Uterus (tissue), 4 donors: Measurements from ENCODE around the gene CHD3. TPM values are rescaled to one million over a fixed set of nuclear protein-coding genes. Genes with fewer than 3 reads are reported as not detected.

Experiments
- DNase-seq, 2 donors: peaks; one replicate each; pipeline ENCODE4 v3.0.0-alpha.2; 2019 to 2020
- H3K27ac ChIP-seq, 2 donors: fragments of 200-600 bp; sonication (generic); 1 replicate in 1 of 2; 2 replicates in 1 of 2; pipeline ENCODE4 v1.5.1; 2016 to 2018
- H3K27me3 ChIP-seq, 2 donors: fragments of 200-600 bp; sonication (generic); one replicate each; pipeline ENCODE4 v1.5.1; 2018 to 2019; ENCODE audit warnings: control low read depth in 1 of 2
- H3K36me3 ChIP-seq, 2 donors: fragments of 200-600 bp; sonication (generic); one replicate each; pipeline ENCODE4 v1.5.1; 2019; ENCODE audit warnings: control low read depth in 1 of 2
- H3K4me1 ChIP-seq, 2 donors: fragments of 200-600 bp; sonication (generic); one replicate each; pipeline ENCODE4 v1.5.1; 2018 to 2019; ENCODE audit warnings: control low read depth in 1 of 2
- H3K4me3 ChIP-seq, 2 donors: fragments of 200-600 bp; sonication (generic); 1 replicate in 1 of 2; 2 replicates in 1 of 2; pipeline ENCODE4 v1.5.1; 2018 to 2019; ENCODE audit warnings: mild to moderate bottlenecking in 1 of 2
- H3K9me3 ChIP-seq, 2 donors: fragments of 200-600 bp; sonication (generic); one replicate each; pipeline ENCODE4 v1.5.1; 2019; ENCODE audit warnings: control low read depth in 1 of 2
- POLR2A ChIP-seq, 2 donors: fragments of 450-650 bp; IDR thresholded peaks; one replicate each; pipeline ENCODE4 v1.6.1; 2016; ENCODE audit warnings: antibody characterized with exemption in 2 of 2, mild to moderate bottlenecking in 1 of 2, moderate library complexity in 1 of 2
- intact Hi-C: fragments of 100-400 bp; cut with DNase I; formaldehyde crosslinking; loops from one replicate; pipeline ENCODE4 v1.15.1; 2023; ENCODE audit warnings: low total_unique reads
- total RNA-seq, 4 donors: library from RNA; depleted of rRNA in 3 of 4; stranded (reverse); fragments of >200 nt in 3 of 4; gene quantifications; one replicate each; pipeline versions ENCODE4 v1.1.0 to v1.2.4, GENCODE V29; 2014 to 2023
- TF ChIP-seq, protein P1 (sequence below), 4 experiments: fragments of 200-600 bp in 2 of 4; fragments of 450-650 bp in 2 of 4; sonication (generic) in 2 of 4; IDR thresholded peaks; one replicate each; pipeline ENCODE4 v1.5.1; 2016 to 2019; ENCODE audit warnings: antibody characterized with exemption in 4 of 4, mild to moderate bottlenecking in 2 of 4, moderate library complexity in 1 of 4
- donor health status: DM: yes; HTN: yes; CAD: no.

CHD3 gene
- total RNA-seq, 4 donors from 2014 or later: 81.0 to 165 (median 133) TPM

DNA sequence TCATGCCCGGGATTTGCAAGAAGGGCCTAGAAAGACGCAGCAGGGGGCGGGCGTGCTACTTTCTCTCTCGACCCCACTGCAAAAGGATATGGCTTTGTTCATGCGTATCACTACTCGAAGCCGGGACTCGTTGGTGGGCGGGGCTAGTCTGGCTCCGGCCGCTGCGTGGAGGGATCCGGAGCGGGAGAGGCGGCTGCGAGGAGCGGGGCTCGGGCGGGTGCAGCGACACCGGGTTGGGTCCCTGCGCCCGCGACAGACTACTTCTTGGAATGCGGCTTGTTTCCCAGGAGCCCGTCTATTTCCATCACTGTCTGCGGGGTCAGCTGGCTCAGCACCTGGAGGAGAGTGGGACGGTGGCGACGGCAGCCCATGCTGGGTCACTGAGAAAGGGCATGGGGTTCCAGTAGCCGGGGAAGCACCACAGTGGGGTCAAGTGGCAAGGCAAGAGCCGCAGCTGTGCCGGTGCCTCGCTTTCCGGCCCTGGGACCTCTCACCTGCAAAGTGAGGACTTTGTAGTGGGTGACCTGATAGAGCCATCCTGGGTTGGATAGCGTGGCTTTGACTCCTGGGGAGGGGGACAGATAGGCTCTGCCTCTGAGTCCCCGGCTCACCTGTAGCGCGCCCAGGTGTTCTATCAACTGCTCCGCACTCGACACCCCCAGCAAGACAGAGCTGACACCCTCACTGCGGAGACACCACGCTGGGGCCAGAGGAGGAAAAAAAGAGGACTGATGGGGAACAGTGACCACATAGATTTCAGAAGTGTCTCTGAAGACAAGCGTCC, 34.4 kb downstream of the CHD3 start:
- peak; percentile 89 to 90 for DNase-seq
- H3K27ac ChIP-seq: peak overlapping the region; percentile 78 to 82
- peak; percentile 62 to 67 for TF ChIP-seq POLR2A (IDR thresholded peaks at IDR 0.05)
- TF ChIP-seq, protein P1, sequence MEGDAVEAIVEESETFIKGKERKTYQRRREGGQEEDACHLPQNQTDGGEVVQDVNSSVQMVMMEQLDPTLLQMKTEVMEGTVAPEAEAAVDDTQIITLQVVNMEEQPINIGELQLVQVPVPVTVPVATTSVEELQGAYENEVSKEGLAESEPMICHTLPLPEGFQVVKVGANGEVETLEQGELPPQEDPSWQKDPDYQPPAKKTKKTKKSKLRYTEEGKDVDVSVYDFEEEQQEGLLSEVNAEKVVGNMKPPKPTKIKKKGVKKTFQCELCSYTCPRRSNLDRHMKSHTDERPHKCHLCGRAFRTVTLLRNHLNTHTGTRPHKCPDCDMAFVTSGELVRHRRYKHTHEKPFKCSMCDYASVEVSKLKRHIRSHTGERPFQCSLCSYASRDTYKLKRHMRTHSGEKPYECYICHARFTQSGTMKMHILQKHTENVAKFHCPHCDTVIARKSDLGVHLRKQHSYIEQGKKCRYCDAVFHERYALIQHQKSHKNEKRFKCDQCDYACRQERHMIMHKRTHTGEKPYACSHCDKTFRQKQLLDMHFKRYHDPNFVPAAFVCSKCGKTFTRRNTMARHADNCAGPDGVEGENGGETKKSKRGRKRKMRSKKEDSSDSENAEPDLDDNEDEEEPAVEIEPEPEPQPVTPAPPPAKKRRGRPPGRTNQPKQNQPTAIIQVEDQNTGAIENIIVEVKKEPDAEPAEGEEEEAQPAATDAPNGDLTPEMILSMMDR (IDR thresholded peaks at IDR 0.05): peak in 1 of 4 experiments; percentile 13
- no peaks in the 10 kb centered on the region for H3K9me3 ChIP-seq
- H3K27me3 ChIP-seq: no peaks in the 10 kb centered on the region
- peak overlapping the region; percentile 19 to 39 for H3K4me3 ChIP-seq
- intact Hi-C loops: no loop called here
- H3K36me3 ChIP-seq: no peaks in the 10 kb centered on the region
- no peaks in the 10 kb centered on the region for H3K4me1 ChIP-seq

- Histone ChIP-seq H3K4me1 (peaks cover 0 to 6% of the 10 kb centered on the region in 2 donors), H3K4me3 (no peak overlapping the region), H3K27ac (no peak overlapping the region), H3K36me3 (no peaks in the 10 kb centered on the region), H3K9me3 (no peaks in the 10 kb centered on the region), H3K27me3 (no peaks in the 10 kb centered on the region)
- DNase-seq: no peak
- intact Hi-C loops: no loop called here
- no peak for TF ChIP-seq POLR2A (IDR thresholded peaks at IDR 0.05)
- TF ChIP-seq, protein P1 (IDR thresholded peaks at IDR 0.05): no peak
Observed at GRCh38 chr17:7927596-7927995, 39.0 kb downstream of the CHD3 start.

GRCh38 chr17:7929158-7930023, 40.8 kb downstream of the CHD3 start, which contains the start of gene KCNAB3:
Gene KCNAB3, minus strand, starts transcription at chr17:7929856. Its CDS starts 421 bp downstream, at chr17:7929435.
- Histone ChIP-seq H3K4me1 (peaks cover 0 to 17% of the 10 kb centered on the region in 2 donors), H3K4me3 (peak within 1 kb of the TSS; percentile 33 to 39), H3K27me3 (no peaks in the 10 kb centered on the region), H3K36me3 (no peaks in the 10 kb centered on the region), H3K27ac (peak within 1 kb of the TSS; percentile 18 to 68), H3K9me3 (no peaks in the 10 kb centered on the region)
- intact Hi-C loops: no loop called here
- peak in 1 of 2 donors; percentile 44 for TF ChIP-seq POLR2A (IDR thresholded peaks at IDR 0.05)
- TF ChIP-seq, protein P1 (IDR thresholded peaks at IDR 0.05): no peak
- peak; percentile 71 to 82 for DNase-seq

- Histone ChIP-seq H3K27ac (peak overlapping the region; percentile 61 to 83), H3K36me3 (no peaks in the 10 kb centered on the region)
- intact Hi-C loops: no loop called here
Observed at GRCh38 chr17:7930841-7931631, 42.4 kb downstream of the CHD3 start.

More at GRCh38 chr17:7930841-7931631, 42.4 kb downstream of the CHD3 start:
- no peak for DNase-seq
- no peaks in the 10 kb centered on the region for H3K27me3 ChIP-seq
- H3K4me1 ChIP-seq: peaks cover 0 to 17% of the 10 kb centered on the region in 2 donors
- peak overlapping the region; percentile 70 to 83 for H3K4me3 ChIP-seq
- TF ChIP-seq POLR2A (IDR thresholded peaks at IDR 0.05): no peak
- TF ChIP-seq, protein P1 (IDR thresholded peaks at IDR 0.05): no peak
- no peaks in the 10 kb centered on the region for H3K9me3 ChIP-seq
